ENCODE measurements around the gene HSD3B7.
"Not testable (repeated sequence)": the region's sequence is repeated elsewhere in the genome, so short reads cannot be mapped to it uniquely, and the experiment has no call there.

Gene HSD3B7

DNA sequence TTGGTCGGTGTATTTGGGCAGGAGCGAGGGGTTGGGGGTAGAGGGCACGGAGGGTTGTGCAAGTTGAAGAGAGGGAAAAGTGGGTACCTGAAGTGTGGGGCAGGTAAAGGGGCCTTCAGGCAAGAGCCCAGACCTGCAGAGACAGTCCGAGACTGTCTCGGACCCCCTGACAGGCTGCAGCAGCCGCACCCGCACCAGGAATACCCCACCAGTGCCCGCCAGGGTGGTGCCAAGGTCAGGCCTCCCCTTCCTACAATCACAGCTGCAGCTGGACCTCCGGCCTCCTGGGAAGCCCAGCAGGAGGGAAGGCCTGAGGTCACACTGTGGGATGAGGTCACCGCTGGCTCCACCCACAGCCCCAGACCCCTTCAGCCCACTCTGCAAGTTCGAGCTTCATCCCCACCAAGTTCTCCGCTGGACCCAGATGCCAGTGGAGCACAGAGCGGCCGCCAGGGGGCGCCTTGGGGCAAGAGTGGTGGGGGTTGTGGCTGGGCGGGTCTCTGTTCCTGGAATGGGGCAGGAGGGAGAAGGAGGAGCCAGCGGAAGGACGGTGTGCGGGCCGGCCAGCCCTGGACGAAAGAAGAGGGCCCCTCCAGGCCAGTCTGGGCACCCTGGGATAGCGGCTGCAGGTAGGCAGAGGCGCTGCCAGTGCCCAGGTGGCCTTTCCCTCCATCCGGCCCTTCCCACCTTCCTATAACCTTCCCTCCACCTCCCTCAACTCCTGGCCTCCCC lies at the start of gene HSD3B7:
TSS of gene HSD3B7 (plus strand) at position 539 of the 732 bp plus-strand sequence. CDS start 452 bp downstream, outside the sequence.
- DNase-seq (ENCODE audit: low read depth in 2 of 2), result peak; percentile 77 to 80

DNA sequence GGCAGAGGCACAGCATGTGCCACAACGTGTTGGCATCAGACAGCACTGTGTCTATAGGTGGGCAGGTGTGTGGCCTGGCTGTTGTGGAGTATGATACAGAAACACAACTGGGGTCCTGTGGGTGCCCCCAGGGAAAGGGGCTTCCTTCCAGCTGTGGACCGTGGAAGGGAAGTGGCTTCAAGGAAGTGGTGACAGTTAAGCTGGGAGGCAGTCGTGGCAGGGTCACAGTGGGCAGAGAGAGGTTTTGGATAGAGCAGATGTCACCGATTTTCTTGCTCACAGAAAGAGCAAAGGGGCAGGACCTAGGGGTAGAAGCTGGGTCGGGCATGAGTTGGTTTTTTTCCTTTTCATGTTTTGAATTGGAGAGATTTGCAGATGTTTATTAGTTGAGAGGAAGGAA lies 47.3 kb upstream of the HSD3B7 start:
- no peak for DNase-seq (ENCODE audit: low read depth in 2 of 2)

DNA sequence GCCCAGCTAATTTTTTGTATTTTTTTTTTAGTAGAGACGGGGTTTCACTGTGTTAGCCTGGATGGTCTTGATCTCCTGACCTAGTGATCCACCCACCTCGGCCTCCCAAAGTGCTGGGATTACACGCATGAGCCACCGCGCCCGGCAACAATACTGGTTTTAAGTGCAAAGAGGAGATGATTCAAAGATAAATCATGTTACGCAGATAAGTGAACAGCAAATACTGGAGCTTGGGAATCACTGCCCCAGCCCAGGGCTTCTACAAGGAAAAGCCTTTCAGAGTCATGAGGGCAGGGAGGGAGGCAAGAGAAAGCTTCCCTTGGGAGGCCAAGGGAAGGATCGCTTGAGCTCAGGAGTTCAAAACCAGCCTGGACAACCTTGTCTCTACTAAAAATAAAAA lies 45.4 kb upstream of the HSD3B7 start:
- not testable (repeated sequence) for DNase-seq (ENCODE audit: low read depth in 2 of 2)

DNA sequence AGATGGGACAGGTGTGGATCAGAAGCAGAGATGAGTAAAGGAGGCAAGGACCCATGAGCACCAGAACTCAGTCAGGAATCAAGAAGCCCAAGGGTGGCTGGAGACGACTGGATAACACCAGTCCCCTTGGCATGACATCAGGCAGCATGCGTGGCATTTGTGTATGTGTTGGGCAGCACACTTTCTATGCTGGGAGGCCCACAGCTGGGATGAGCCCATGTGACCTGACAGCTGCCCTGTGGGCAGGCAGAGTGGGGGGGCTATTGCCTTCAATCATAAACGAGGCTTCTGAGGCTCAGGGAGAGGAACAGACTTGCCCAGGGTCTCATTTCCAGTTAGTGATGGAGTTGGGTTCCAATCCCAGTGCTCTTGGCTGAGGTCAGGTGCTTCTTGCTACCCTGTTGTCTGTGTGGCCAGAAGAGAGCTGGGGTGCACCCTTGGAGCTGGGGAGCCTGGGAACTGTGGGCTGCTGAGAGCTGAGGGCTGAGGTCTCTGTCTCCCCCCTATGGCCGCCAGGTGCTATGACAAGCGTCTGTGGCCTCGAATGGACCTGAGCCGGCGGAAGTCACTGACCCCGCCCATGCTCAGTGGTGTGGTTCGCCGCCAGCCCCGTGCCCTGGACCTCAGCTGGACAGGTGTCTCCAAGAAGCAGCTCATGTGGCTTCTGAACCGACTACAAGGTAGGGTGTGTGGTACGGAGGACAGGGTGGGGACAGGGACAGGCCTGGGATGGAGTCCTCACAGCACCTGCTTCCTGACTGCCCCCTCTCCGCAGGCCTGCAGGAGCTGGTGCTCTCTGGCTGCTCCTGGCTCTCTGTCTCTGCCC lies 43.2 kb upstream of the HSD3B7 start:
- peak in 1 of 2 donors; percentile 58 for DNase-seq (ENCODE audit: low read depth in 2 of 2)

DNA sequence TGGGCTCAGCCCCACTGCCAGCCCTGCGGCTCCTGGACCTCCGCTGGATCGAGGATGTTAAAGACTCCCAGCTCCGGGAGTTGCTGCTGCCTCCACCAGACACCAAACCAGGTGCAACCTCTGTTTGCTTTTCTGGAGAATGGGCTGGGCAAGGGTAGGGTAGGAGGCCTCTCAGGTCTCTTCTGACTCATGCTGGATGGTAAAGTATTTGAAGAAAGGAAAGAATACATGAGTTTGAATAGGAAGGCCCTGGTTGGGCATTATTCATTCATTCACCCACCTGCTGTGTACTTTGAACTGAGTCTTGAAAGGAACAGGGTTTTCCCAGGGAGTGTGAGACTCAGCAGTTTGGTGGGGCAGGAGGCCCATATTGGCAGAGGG lies 42.6 kb upstream of the HSD3B7 start:
- no peak for DNase-seq (ENCODE audit: low read depth in 2 of 2)

DNA sequence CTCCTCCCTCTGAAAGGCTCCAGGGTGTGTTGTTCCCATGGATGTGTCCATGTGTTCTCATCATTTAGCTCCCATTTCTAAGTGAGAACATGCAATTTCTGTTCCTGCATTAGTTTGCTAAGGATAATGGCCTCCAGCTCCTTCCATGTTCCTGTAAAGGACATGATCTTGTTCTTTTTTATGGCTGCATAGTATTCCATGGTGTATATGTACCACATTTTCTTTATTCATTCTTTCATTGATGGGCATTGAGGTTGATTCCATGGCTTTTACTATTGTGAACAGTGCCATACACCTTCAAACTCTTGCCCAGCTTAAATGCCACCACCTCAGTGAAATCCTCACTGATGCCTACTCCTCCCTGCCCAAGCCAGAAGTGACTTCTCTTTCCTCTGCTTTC lies 40.7 kb upstream of the HSD3B7 start:
- DNase-seq (ENCODE audit: low read depth in 2 of 2), result no peak

DNA sequence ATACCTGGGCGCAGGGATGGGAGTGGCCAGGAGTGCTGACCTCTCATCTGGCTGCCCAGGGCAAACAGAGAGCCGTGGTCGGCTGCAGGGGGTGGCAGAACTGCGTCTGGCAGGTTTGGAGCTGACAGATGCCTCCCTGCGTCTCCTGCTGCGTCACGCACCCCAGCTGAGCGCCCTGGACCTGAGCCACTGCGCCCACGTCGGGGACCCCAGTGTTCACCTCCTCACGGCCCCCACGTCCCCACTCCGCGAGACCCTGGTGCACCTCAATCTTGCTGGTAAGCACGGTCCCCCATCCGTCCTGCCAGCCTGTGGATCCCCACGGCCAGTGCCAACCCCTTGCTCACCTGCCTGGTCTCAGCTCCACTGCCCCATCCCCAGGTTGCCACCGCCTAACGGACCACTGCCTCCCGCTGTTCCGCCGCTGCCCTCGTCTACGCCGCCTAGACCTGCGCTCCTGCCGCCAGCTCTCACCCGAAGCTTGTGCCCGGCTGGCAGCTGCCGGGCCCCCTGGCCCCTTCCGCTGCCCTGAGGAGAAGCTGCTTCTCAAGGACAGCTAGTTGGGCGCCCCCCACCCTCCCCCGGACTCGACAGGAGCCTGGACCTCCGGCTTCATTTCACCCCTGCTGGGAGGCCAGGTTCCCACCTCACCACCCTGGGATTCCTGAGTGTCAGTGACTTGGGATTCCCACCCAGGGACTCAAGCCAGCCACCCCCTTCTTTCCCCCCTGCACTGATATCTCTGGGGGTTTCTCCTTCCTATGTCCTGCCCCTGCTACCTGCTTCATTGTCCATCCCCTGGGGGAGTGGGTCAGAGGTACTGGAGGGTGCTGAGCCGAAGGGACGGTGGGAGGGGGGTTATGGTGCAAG lies 38.1 kb upstream of the HSD3B7 start:
- no peak for DNase-seq (ENCODE audit: low read depth in 2 of 2)

DNA sequence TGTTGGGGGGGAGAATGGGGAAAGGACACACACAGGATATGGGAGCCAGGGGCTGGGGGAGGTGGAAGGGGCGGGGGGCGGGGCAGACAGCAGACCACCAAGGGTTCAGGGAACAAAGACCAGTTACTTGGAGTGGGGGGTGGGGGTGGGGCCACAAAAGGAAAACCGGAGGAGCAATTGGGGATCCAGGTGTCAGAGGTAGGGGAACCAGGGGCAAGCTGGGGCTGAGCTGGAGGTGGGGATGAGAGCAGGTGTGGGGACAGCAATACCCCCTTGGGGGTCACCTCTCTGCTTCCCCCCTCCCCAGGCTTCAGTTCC lies 37.5 kb upstream of the HSD3B7 start:
- DNase-seq (ENCODE audit: low read depth in 2 of 2), result no peak

DNA sequence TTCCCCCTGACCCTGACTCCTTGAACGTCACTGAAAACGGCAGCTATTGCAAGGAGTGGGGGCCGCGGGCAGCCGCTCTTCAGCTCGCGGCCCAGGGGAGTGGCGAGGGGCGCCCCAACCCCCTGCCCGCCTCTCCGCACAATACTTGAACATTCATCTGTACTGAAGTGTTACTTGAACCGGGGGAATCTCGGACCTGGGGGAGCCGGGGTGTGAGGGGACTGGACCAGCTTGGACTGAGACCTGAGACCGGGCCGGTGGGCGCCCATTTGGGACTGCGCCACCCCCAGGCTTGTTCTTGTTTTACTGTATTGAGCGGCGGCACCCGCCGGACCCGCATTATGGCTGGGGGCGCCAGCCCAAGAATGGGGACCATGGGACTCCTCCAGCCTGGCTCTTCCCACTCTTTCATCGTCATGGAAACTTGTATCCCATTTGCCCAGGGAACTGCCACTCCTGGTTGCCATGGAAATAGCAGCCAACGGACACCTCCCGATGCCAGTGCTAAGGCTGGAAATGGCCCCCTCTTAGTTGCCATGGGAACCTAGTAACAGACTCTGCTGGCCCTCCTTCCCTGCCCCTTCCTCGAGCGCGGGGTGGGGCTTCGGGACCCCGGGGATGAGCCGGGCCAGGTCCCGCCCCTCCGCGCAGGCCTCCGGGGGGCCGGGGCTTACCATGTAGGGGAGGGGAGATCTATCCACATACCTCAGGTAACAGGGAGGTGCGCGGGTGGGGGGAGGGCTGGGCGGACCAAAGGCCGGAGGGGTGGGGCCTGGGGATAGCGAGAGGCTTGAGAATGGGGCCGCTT lies 36.9 kb upstream of the HSD3B7 start:
- DNase-seq (ENCODE audit: low read depth in 2 of 2), result no peak

DNA sequence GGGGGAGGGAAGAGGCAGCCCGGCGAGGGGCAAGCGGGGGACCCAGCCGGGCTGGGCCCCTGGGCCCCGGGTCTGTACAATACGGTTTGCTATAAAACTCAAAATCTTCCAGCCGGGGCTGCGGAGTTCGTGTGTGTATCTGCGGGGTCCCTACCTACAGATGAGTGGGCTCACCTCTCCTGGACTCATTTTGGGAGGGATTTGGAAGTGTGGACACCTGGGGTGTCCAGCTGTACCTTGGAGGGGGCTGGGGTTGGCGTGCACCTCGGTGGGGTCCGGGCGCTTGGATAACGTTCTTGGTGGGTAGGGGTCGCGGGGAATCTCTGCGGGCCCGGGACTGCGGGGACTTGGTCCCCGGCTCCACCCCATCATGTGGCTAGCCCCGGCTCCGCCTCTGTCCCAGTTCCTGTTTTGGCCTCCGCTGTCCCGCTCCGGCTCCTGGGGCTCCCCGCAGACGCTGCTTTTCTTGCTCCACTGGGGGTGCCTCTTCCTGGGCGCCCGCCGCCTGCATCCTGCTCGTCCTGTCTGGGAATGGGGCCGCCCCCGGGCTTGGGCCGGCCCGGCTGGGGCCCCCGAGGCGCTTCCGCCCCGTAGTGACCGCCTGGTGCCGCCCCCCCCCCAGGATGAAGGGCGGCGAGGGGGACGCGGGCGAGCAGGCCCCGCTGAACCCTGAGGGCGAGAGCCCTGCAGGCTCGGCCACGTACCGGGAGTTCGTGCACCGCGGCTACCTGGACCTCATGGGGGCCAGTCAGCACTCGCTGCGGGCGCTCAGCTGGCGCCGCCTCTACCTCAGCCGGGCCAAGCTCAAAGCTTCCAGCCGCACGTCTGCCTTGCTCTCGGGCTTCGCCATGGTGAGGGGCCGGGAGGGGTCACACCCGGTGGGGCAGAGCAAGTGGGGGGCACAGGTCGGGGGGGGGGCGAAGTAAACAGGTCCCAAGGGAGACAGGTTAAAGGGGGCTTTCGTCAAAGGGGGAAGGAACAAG lies 36.0 kb upstream of the HSD3B7 start, which contains the start of gene ORAI3:
TSS of gene ORAI3 (plus strand) at position 402 of the 983 bp plus-strand sequence. CDS start at position 624, 222 bp downstream.
- DNase-seq (ENCODE audit: low read depth in 2 of 2), result no peak

DNA sequence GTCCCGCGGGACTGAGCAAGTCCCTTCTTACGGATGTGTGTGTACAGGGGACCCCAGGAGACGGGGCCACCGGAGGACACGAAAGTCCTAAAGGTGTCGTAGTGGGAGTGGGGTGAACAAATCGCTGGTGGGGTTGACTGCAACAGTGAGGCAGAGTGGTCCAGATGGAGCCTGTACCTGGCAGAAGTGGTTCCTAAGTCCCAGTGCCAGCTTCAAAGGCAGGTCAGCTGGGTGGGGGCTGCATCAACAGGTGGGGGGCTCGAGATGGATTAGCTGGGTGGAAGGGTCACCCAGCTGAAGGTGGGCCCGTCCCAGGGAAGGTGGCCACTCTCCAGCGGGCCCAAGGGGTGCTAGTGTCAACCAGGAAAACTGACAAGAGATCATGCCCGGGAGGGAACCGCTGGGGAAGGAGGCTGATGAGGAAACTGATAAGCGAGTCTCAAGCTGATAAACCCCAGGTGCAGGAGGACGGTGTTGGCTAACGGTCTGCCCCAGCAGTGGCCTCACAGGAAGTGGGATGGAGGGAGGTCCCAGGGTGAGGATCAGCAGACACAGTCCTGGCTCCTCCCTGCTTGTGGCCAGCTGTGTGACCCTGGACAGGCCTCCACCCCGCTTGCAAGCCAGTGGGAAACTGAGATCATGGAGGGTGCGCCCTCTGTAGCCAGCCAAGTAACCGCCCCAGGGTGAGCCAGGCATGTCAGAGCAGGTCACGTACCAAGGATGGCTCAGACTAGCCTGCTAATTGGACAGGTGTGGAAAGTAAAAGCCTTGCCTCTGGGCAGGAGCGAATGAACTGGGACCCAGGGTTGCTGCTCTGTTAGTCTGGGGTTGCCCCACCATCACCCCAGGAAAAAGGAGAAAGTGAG lies 35.1 kb upstream of the HSD3B7 start:
- no peak for DNase-seq (ENCODE audit: low read depth in 2 of 2)

DNA sequence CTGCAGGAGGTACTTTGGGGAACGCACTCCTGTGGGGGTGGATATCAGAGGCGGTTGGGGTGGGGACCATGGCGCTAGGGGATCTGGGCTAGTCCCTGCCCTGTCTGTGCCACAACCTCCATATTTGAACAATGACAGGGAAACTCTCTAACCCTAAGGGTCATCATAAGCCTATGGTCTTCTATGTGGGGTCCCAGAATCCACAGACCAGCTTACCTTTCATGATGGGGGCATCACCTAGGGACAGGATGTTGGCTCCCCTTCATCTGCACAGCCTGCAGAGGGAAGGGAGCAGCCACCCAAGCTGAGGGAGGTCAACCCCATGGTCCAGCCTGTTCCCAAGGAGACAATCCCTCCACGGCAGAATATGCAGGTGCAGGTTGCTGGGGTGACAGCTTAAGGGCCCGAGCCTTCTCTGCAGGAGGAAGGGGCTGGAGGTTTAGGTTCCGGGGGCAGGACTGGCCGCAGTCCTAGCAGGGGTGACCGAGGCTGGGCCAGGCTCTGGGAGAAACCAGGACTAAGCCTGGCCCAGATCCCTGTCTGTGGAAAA lies 34.4 kb upstream of the HSD3B7 start:
- no peak for DNase-seq (ENCODE audit: low read depth in 2 of 2)

DNA sequence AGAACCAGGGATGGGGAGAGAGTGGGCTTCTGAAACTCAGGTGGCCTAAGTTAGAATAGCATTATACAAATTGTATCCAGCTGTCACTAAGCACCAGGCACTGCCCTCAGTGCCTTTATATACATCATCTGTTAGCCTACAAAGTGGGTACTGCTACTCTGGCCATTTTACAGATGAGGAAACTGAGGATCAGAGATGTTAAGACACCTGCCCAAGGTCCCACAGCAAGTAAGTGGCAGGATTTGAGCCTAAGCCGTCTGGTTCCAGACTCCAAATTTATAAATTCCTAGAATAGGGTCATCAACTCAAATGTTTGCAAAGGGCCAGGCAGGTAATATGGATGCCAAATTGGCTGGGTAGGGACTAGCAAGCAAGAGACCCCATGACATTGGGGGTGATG lies 33.8 kb upstream of the HSD3B7 start:
- no peak for DNase-seq (ENCODE audit: low read depth in 2 of 2)

DNA sequence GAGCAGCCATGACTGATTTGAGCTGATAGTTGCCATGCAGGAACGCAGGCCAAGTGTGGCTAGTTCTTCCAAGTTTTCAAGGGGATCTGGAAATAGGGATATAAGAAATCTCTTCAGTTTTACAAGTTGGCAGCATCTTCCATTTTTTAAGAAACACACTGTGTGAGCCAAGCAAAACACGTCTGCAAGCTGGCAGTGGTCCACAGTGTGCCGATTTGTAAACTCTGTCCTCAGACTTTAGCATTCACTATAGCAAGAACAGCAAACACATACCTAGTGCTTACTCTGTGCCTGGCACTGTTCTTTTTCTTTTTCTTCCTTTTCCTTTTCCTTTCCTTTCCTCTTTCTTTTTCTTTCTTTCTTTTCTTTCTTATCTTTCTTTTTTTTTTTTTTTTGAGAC lies 33.3 kb upstream of the HSD3B7 start:
- no peak for DNase-seq (ENCODE audit: low read depth in 2 of 2)

DNA sequence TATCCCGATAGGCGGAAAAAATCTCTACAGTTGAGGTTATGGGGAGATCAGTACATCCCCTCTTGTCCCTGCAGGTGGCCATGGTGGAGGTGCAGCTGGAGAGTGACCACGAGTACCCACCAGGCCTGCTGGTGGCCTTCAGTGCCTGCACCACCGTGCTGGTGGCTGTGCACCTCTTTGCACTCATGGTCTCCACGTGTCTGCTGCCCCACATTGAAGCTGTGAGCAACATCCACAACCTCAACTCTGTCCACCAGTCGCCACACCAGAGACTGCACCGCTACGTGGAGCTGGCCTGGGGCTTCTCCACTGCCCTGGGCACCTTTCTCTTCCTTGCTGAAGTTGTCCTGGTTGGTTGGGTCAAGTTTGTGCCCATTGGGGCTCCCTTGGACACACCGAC lies 31.9 kb upstream of the HSD3B7 start:
- no peak for DNase-seq (ENCODE audit: low read depth in 2 of 2)

DNA sequence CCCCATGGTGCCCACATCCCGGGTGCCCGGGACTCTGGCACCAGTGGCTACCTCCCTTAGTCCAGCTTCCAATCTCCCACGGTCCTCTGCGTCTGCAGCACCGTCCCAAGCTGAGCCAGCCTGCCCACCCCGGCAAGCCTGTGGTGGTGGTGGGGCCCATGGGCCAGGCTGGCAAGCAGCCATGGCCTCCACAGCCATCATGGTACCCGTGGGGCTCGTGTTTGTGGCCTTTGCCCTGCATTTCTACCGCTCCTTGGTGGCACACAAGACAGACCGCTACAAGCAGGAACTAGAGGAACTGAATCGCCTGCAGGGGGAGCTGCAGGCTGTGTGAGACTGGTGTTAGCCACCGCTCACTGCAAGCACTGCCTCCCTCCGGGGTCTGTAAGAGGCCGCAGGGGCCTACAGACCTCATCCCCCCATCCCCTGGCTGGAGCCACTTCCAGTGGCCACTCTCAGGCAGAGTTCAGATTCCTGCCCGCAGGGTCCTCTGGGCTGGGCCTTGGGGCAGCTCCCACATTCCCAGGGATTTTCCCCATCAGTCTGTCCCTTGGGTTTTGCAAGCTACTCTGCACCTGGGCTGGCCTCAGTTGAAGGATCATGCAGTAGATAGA lies 31.4 kb upstream of the HSD3B7 start:
- peak; percentile 55 to 56 for DNase-seq (ENCODE audit: low read depth in 2 of 2)

DNA sequence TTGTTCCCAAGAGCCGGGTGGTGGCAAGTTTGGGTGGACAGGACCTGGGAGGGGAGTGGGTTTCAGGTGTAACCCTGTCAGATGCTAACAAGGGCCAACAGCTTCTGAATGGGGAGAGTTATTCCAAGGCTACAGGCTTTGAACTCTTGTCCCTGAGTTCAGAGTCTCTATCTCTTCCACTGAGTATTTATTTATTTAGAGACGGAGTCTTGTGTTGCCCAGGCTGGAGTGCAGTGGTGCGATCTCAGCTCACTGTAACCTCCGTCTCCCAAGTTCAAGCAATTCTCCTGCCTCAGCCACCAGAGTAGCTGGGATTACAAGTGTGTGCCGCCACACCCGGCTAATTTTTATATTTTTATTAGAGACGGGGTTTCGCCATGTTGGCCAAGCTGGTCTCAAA lies 30.0 kb upstream of the HSD3B7 start:
- no peak for DNase-seq (ENCODE audit: low read depth in 2 of 2)
